H9 (cell line): ENCODE measurements around the gene BST2. TPM values are rescaled to one million over a fixed set of nuclear protein-coding genes. Genes with fewer than 3 reads are reported as not detected.
A peak's percentile ranks its signal among the peaks of the same experiment; 100 is the strongest.

Source experiments
- DNase-seq: peaks from one replicate; pipeline ENCODE4 v3.0.0-alpha.2; 2017
- H2AFZ ChIP-seq: one replicate; pipeline ENCODE4 v1.6.1; 2013; ENCODE audit warnings: mild to moderate bottlenecking, low read length, control low read depth, moderate library complexity
- H2AK5ac ChIP-seq: 2 replicates; pipeline ENCODE4 v1.6.1; 2013; ENCODE audit warnings: low read length, control low read depth, mixed read lengths; ENCODE audit not compliant: insufficient read length
- H2BK120ac ChIP-seq: one replicate; pipeline ENCODE4 v1.6.1; 2013; ENCODE audit warnings: low read depth, mild to moderate bottlenecking, low read length, control low read depth, inconsistent platforms; ENCODE audit not compliant: poor library complexity, severe bottlenecking
- H2BK12ac ChIP-seq: 2 replicates; pipeline ENCODE4 v1.6.1; 2013; ENCODE audit warnings: low read length, control low read depth, mixed read lengths, low read depth; ENCODE audit not compliant: insufficient read length
- H2BK15ac ChIP-seq: 2 replicates; pipeline ENCODE4 v1.6.1; 2013; ENCODE audit warnings: low read depth, low read length, control low read depth
- H2BK20ac ChIP-seq: one replicate; pipeline ENCODE4 v1.6.1; 2013; ENCODE audit warnings: low read depth, mild to moderate bottlenecking, low read length, control low read depth, inconsistent platforms; ENCODE audit not compliant: poor library complexity, severe bottlenecking
- H2BK5ac ChIP-seq: 2 replicates; pipeline ENCODE4 v1.6.1; 2013; ENCODE audit warnings: low read length, control low read depth, mixed read lengths; ENCODE audit not compliant: insufficient read length
- H3K14ac ChIP-seq: 2 replicates; pipeline ENCODE4 v1.6.1; 2013; ENCODE audit warnings: low read length, control low read depth; ENCODE audit not compliant: insufficient read depth
- H3K18ac ChIP-seq: 2 replicates; pipeline ENCODE4 v1.6.1; 2013; ENCODE audit warnings: low read depth, mild to moderate bottlenecking, mixed read lengths, low read length, control low read depth; ENCODE audit not compliant: insufficient read length
- H3K23ac ChIP-seq: 2 replicates; pipeline ENCODE4 v1.6.1; 2013; ENCODE audit warnings: low read length, control low read depth, mixed read lengths, low read depth; ENCODE audit not compliant: insufficient read length
- H3K23me2 ChIP-seq: 2 replicates; pipeline ENCODE4 v1.6.1; 2013; ENCODE audit warnings: low read depth, mild to moderate bottlenecking, mixed read lengths, low read length, control low read depth; ENCODE audit not compliant: insufficient read length, poor library complexity, severe bottlenecking
- H3K27ac ChIP-seq: 2 replicates; pipeline ENCODE4 v1.5.1; 2013; ENCODE audit warnings: low read length, control low read depth, mixed read lengths, low read depth; ENCODE audit not compliant: insufficient read length
- H3K27me3 ChIP-seq: 2 replicates; pipeline ENCODE4 v1.6.1; 2013; ENCODE audit warnings: low read length, control low read depth, inconsistent platforms; ENCODE audit not compliant: insufficient read depth
- H3K4ac ChIP-seq: 2 replicates; pipeline ENCODE4 v1.6.1; 2013; ENCODE audit warnings: low read depth, mild to moderate bottlenecking, control low read depth, inconsistent platforms, low read length, moderate library complexity
- H3K4me1 ChIP-seq: 2 replicates; pipeline ENCODE4 v1.6.1; 2013; ENCODE audit warnings: low read length, control low read depth, inconsistent platforms; ENCODE audit not compliant: insufficient read depth
- H3K4me2 ChIP-seq: 2 replicates; pipeline ENCODE4 v1.6.1; 2013; ENCODE audit warnings: low read length, control low read depth, mixed read lengths; ENCODE audit not compliant: insufficient read length, insufficient read depth
- H3K56ac ChIP-seq: 2 replicates; pipeline ENCODE4 v1.6.1; 2013; ENCODE audit warnings: low read depth, mild to moderate bottlenecking, mixed read lengths, low read length, control low read depth; ENCODE audit not compliant: insufficient read length
- H3K79me1 ChIP-seq: 2 replicates; pipeline ENCODE4 v1.6.1; 2013; ENCODE audit warnings: low read depth, mild to moderate bottlenecking, moderate library complexity, low read length, control low read depth, inconsistent platforms; ENCODE audit not compliant: insufficient read depth, poor library complexity, severe bottlenecking
- H3K79me2 ChIP-seq: 2 replicates; pipeline ENCODE4 v1.6.1; 2013; ENCODE audit warnings: low read length, control low read depth, inconsistent platforms; ENCODE audit not compliant: insufficient read depth
- H3K9ac ChIP-seq: 2 replicates; pipeline ENCODE4 v1.6.1; 2013; ENCODE audit warnings: low read length, control low read depth, mixed read lengths; ENCODE audit not compliant: insufficient read length; ENCODE audit errors: extremely low read depth
- H3K9me3 ChIP-seq: one replicate; pipeline ENCODE4 v1.6.1; 2013; ENCODE audit warnings: low read depth, low read length, inconsistent platforms; ENCODE audit not compliant: control insufficient read depth
- H3T11ph ChIP-seq: one replicate; pipeline ENCODE4 v1.6.1; 2013; ENCODE audit warnings: mild to moderate bottlenecking, low read length, control low read depth, inconsistent platforms
- H4K20me1 ChIP-seq: one replicate; pipeline ENCODE4 v1.6.1; 2013; ENCODE audit not compliant: control insufficient read depth, insufficient read length, insufficient read depth
- H4K5ac ChIP-seq: 2 replicates; pipeline ENCODE4 v1.6.1; 2013; ENCODE audit warnings: low read depth, mild to moderate bottlenecking, mixed read lengths, low read length, control low read depth; ENCODE audit not compliant: insufficient read length
- H4K8ac ChIP-seq: replicated peaks from 2 replicates; pipeline ENCODE4 v1.6.1; 2013; ENCODE audit warnings: low read length, control low read depth, mixed read lengths, low read depth; ENCODE audit not compliant: insufficient read length
- H4K91ac ChIP-seq: 2 replicates; pipeline ENCODE4 v1.6.1; 2013; ENCODE audit warnings: low read depth, mild to moderate bottlenecking, moderate library complexity, mixed read lengths, low read length, control low read depth; ENCODE audit not compliant: insufficient read length
- H3K27ac Mint-ChIP-seq, 3 experiments: 2 replicates in 2 of 3; 3 replicates in 1 of 3; pipeline ENCODE4 v1.8.0; 2020 to 2021; ENCODE audit warnings: mixed read lengths in 3 of 3, mild to moderate bottlenecking in 1 of 3, moderate library complexity in 1 of 3
- H3K27me3 Mint-ChIP-seq: 2 replicates; pipeline ENCODE4 v1.8.0; 2021; ENCODE audit warnings: low read depth, mild to moderate bottlenecking, moderate library complexity, mixed read lengths
- H3K36me3 Mint-ChIP-seq, 3 experiments: 2 replicates in 2 of 3; 3 replicates in 1 of 3; pipeline ENCODE4 v1.8.0; 2020 to 2021; ENCODE audit warnings: low read depth in 3 of 3, mixed read lengths in 3 of 3; ENCODE audit not compliant: insufficient read depth in 1 of 3
- H3K4me1 Mint-ChIP-seq, 2 experiments: 2 replicates each; pipeline ENCODE4 v1.8.0; 2020; ENCODE audit warnings: mixed read lengths in 2 of 2
- H3K4me3 Mint-ChIP-seq, 2 experiments: 2 replicates in 1 of 2; 3 replicates in 1 of 2; pipeline ENCODE4 v1.8.0; 2020 to 2021; ENCODE audit warnings: mild to moderate bottlenecking in 2 of 2, mixed read lengths in 2 of 2, moderate library complexity in 1 of 2
- H3K9me3 Mint-ChIP-seq, 2 experiments: 2 replicates in 1 of 2; 3 replicates in 1 of 2; pipeline ENCODE4 v1.8.0; 2020; ENCODE audit warnings: mild to moderate bottlenecking in 2 of 2, mixed read lengths in 2 of 2, moderate library complexity in 1 of 2
- WGBS: extraction: QIAGEN DNeasy Blood & Tissue Kit; methylation state at CpG from one replicate; pipeline ENCODE4 v1.1.7; 2013; ENCODE audit warnings: missing lambda C conversion rate, low lambda C conversion rate, mixed read lengths; ENCODE audit not compliant: insufficient read length; ENCODE audit errors: extremely low coverage; 5-methylcytosine and 5-hydroxymethylcytosine counted together
- total RNA-seq: library from RNA; stranded (reverse); gene quantifications from 2 replicates; pipeline ENCODE4 v1.2.1, GENCODE V29; 2021
- TF ChIP-seq, protein P1 (sequence below): fragments of 200-600 bp; sonication (generic); conservative IDR thresholded peaks from 3 replicates; pipeline ENCODE4 v1.8.0; 2021; ENCODE audit warnings: antibody characterized with exemption, mild to moderate bottlenecking

BST2 gene
- total RNA-seq, 1 experiment from 2014 or later, result 63.3 TPM

DNA sequence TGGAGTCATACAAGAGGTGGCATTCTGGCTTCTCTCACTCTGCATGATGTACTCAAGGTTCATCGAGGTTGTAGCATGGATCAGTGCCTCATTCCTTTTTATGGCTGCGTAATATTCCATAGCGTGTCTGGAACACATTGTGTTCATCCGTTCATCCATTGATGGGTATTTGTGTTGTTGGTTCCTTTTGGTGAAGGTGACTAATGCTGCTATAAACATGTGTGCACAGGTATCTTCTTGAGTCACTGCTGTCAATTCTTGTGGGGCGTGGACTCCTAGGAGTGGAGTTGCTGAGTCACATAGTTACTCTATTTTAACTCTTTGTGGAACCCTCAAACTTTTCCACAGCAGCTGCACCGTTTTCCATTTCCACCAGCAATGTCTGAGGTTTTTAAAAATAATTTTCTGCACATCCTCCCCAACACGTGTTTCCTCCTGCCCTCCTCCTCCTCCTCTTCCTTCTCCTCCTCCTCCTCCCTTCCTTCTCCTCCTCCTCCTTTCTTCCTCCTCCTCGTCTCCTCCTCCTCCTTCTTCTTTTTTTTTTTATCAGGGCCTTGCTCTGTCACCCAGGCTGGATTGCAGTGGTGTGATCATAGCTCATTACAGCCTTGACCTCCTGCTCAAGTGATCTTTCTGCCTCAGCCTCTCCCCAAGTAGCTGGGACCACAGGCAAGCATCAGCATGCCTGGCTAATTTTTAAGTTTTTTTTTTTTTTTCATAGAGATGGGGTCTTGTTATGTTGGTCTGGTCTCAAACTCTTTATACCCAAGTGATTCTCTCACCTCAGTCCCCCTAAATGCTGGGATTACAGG is 45.0 kb upstream of the BST2 start:
- Histone ChIP-seq H3K56ac (no peak overlapping the region), H3K27ac (no peak overlapping the region), H4K8ac (no peak overlapping the region), H2AK5ac (no peak overlapping the region), H4K20me1 (no peaks in the 10 kb centered on the region), H3T11ph (no peak overlapping the region), H3K23ac (no peak overlapping the region), H2BK5ac (no peak overlapping the region), H2BK15ac (no peak overlapping the region), H3K14ac (no peak overlapping the region), H2BK120ac (no peak overlapping the region), H3K9me3 (no peaks in the 10 kb centered on the region), H2BK12ac (no peak overlapping the region), H3K9ac (no peak overlapping the region), H3K27me3 (peaks cover 6% of the 10 kb centered on the region; the same call in 1 of the 2 replicates), H3K4ac (no peak overlapping the region), H3K18ac (no peak overlapping the region), H4K5ac (no peak overlapping the region), H3K79me2 (no peaks in the 10 kb centered on the region), H3K23me2 (no peaks in the 10 kb centered on the region), H3K4me2 (no peak overlapping the region), H2AFZ (no peak overlapping the region), H4K91ac (no peak overlapping the region), H3K79me1 (no peaks in the 10 kb centered on the region), H3K4me1 (no peaks in the 10 kb centered on the region), H2BK20ac (no peak overlapping the region)
- DNase-seq, result no peak
- H3K9me3 Mint-ChIP-seq, result peaks cover 0 to 5% of the 10 kb centered on the region in 2 experiments; a peak in 1 of 5 replicates
- H3K27me3 Mint-ChIP-seq, result peaks cover 50% of the 10 kb centered on the region
- peaks cover 10 to 19% of the 10 kb centered on the region in 2 experiments for H3K4me1 Mint-ChIP-seq
- peaks cover 0 to 2% (median 0%) of the 10 kb centered on the region in 3 experiments; a peak in 1 of 7 replicates for H3K36me3 Mint-ChIP-seq
- WGBS, result no CpG with 5 or more reads among the region's 8 CpGs
- H3K27ac Mint-ChIP-seq, result no peak overlapping the region
- 0 out of 5 replicates have a peak overlapping the region, but pooled peaks of 1 of the 2 experiments have one; percentile 15 for H3K4me3 Mint-ChIP-seq
- TF ChIP-seq, protein P1, sequence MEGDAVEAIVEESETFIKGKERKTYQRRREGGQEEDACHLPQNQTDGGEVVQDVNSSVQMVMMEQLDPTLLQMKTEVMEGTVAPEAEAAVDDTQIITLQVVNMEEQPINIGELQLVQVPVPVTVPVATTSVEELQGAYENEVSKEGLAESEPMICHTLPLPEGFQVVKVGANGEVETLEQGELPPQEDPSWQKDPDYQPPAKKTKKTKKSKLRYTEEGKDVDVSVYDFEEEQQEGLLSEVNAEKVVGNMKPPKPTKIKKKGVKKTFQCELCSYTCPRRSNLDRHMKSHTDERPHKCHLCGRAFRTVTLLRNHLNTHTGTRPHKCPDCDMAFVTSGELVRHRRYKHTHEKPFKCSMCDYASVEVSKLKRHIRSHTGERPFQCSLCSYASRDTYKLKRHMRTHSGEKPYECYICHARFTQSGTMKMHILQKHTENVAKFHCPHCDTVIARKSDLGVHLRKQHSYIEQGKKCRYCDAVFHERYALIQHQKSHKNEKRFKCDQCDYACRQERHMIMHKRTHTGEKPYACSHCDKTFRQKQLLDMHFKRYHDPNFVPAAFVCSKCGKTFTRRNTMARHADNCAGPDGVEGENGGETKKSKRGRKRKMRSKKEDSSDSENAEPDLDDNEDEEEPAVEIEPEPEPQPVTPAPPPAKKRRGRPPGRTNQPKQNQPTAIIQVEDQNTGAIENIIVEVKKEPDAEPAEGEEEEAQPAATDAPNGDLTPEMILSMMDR, result no peak
